ENCODE results near the gene CTXND1.

CTXND1 gene

GRCh38 chr15:80259942-80260510 lies 8.0 kb upstream of the CTXND1 start:
- DNase-seq (ENCODE audit: low read depth in 2 of 2), result no peak

DNA sequence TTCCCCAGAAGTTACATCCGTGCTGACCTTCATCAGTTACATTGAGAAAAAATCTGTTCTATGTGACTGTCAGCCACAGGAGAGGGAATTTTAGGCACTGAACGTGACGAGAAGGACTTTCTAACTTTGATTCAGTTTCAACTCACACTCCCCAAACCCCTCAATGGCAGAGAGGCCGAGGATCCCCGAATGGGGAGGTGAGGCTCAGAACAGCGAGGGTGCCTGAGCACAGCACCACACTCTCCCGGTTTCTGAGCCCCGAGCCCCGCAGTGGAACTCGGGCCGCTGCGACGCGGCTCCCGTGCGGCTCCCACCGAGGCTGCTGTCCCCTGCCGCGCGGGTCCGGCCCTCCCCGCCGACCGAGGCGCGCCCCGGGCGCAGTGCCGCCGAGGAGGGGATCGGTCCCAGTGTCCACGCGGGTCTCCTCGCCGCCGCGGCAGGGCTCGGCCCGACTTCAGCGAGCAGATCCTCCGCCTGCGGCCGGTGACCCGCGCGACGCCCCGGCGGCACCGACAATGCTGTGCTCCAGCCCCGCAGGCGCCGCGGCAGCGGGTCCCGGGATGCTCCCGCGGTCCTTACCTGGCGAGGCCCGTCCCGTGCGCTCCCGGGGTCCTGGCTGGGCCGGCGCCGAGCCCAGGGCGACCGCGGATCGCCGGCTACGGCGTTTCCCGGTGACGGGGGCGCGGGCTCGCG lies 439 bp downstream of the CTXND1 start:
- no peak for DNase-seq (ENCODE audit: low read depth in 2 of 2)

- no peak for DNase-seq (ENCODE audit: low read depth in 2 of 2)
Measured at GRCh38 chr15:80250614-80251427, 1.2 kb downstream of the CTXND1 start.

DNA sequence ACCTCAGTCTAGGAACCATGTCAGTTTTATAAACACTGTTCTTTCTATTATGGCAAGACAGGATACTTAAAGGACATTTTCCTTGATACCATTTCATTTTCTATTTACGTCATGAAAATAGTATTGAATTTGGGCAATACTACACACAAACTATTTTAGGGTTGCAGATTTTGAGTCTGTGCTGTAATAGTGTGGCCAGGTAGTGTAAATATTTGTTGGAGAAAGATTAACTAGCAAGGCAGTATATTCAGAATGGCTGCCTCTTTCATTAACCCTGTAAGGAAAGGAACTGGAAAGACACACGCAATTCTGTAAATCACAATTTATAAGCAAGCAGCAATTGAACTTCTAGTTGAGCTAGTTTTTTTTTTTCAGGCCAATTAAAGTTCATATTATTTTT lies 2.0 kb downstream of the CTXND1 start:
- no peak for DNase-seq (ENCODE audit: low read depth in 2 of 2)

DNA sequence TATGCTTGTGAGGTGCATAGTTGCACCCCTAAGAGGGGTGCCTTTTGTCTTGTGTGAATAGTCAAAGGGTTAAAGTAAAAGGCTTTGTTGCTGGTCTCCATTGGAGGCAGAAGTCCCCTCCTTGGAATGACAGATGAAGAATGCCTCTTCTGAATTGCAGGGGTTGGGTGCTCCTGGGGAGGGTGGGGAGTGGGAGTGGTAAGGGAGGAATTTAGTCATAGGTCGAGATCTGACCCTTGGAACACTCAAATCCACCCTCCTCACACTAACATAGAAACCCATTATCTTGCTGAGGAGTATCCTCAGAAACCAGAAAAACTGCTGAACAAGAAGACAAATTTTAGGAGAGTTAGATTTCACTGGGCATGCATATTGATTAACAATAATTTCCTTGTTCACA lies 4.7 kb downstream of the CTXND1 start:
- no peak for DNase-seq (ENCODE audit: low read depth in 2 of 2)

DNA sequence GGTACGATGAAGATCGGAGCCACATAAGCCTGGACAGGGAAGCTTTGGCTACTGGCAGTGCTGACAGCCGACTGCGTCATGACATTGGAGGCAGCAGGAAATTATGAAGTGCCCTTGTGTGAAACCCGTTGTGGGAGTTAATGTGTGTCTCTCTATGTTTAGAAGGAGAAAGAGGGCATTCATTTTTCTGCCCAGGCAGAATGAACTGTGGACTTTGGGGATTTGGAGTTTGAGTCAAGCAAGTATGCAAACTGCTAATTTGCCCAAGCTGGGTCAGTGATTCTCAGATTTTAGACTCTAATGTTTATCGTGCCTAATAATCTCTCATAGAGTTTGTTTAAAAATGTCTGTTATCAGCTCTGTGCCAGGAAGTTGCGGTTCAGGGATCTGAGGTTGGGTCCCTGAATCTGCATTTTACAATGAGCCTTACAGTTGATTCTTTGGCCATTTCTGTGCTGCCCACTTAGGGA lies 5.6 kb downstream of the CTXND1 start:
- DNase-seq (ENCODE audit: low read depth in 2 of 2), result no peak

GRCh38 chr15:80242802-80243201 lies 9.2 kb downstream of the CTXND1 start:
- no peak for DNase-seq (ENCODE audit: low read depth in 2 of 2)

GRCh38 chr15:80242132-80242769 lies 9.8 kb downstream of the CTXND1 start:
- no peak for DNase-seq (ENCODE audit: low read depth in 2 of 2)

GRCh38 chr15:80241508-80241907 lies 10.5 kb downstream of the CTXND1 start:
- DNase-seq (ENCODE audit: low read depth in 2 of 2), result no peak

GRCh38 chr15:80240276-80240675 lies 11.7 kb downstream of the CTXND1 start:
- DNase-seq (ENCODE audit: low read depth in 2 of 2), result no peak

GRCh38 chr15:80234883-80235282 lies 17.1 kb downstream of the CTXND1 start:
- no peak for DNase-seq (ENCODE audit: low read depth in 2 of 2)

GRCh38 chr15:80233581-80233980 lies 18.4 kb downstream of the CTXND1 start:
- no peak for DNase-seq (ENCODE audit: low read depth in 2 of 2)

- no peak for DNase-seq (ENCODE audit: low read depth in 2 of 2)
Measured at GRCh38 chr15:80231371-80231770, 20.6 kb downstream of the CTXND1 start.

GRCh38 chr15:80228959-80229610 lies 22.9 kb downstream of the CTXND1 start:
- no peak for DNase-seq (ENCODE audit: low read depth in 2 of 2)

DNA sequence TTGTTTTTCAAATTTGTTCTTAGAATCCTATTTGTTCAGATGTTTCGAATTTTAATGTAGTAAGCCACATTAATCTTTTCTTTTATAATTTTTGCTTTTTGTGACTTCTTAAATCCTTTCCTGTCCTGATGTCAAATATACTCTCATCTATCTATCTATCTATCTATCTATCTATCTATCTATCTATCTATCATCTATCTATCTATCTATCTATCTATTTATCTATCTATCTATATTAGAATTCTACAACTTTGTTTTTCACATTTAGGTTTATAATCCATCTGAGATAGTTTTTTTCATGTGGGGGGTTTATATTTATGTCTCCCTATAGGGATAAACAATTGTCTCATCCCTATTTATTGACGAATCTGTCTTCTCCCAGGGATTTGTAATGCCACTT lies 32.1 kb downstream of the CTXND1 start:
- no peak for DNase-seq (ENCODE audit: low read depth in 2 of 2)

DNA sequence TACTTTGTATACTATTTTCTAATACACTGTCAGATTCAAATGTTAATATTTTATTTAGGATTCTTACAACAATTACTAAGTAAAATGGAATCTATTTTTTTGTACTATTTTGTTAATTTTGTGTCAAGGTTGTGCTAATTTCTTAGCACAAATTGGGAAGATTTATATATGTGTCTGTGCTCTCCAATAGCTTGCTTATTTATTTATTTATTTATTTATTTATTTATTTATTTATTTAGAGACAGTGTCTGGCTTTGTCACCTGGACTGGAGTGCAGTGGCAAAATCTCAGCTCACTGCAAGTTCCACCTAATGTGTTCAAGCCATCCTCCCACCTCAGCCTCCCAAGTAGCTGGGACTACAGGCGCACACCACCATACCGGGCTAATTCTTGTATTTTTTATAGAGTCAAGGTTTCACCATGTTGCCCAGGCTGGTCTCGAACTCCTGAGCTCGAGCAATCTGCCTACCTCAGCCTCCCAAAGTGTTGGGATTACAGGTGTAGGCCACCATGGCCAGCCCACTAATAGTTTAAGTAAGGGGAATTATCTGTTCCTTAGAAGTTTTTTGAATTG lies 34.6 kb downstream of the CTXND1 start:
- DNase-seq (ENCODE audit: low read depth in 2 of 2), result no peak

- no peak for DNase-seq (ENCODE audit: low read depth in 2 of 2)
Measured at GRCh38 chr15:80216911-80217310, 35.1 kb downstream of the CTXND1 start.

GRCh38 chr15:80216141-80216540 lies 35.9 kb downstream of the CTXND1 start:
- DNase-seq (ENCODE audit: low read depth in 2 of 2), result no peak

DNA sequence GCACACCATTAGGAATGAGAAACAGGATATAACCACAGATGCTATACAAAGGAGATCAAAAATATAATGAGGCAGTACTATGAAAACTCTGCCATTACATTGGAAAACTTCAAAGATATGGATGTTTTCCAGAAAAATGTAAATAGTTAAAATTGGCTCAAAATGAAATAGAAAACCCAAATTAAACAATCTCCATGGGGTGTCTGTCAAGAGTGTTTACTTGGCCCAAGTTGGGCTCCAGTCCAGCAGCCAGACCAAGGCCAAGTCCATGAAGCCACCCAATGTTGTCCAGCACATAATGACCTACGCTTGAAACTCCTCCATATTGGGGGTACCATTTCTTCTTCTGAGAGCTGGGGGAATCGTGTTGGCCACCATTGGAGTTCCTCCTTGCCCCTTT lies 37.1 kb downstream of the CTXND1 start:
- no peak for DNase-seq (ENCODE audit: low read depth in 2 of 2)

- DNase-seq (ENCODE audit: low read depth in 2 of 2), result no peak
Measured at GRCh38 chr15:80211976-80212375, 40.0 kb downstream of the CTXND1 start.

Data from stimulated activated CD8-positive, alpha-beta memory T cell treated with anti-CD3 and anti-CD28 coated beads, Interleukin-15, amount 100 ng/mL, for 4 hours (primary cell).